ENCODE results near the gene FHIT.
"Not testable (repeated sequence)": the region's sequence is repeated elsewhere in the genome, so short reads cannot be mapped to it uniquely, and the experiment has no call there.

The FHIT gene

GRCh38 chr3:61008153-61008997, 242.9 kb downstream of the FHIT start:
- DNase-seq (ENCODE audit: low read depth), result no peak
- no peak for TF ChIP-seq CTCF (IDR thresholded peaks at IDR 0.05; ENCODE audit: low read depth, low read length, missing control alignments)
- H3K4me3 ChIP-seq (ENCODE audit: low read depth, low read length), result no peak overlapping the region

GRCh38 chr3:61005591-61005990, 245.7 kb downstream of the FHIT start:
- no peak for TF ChIP-seq CTCF (IDR thresholded peaks at IDR 0.05; ENCODE audit: low read depth, low read length, missing control alignments)
- no peak overlapping the region for H3K4me3 ChIP-seq (ENCODE audit: low read depth, low read length)
- no peak for DNase-seq (ENCODE audit: low read depth)

- no peak overlapping the region for H3K4me3 ChIP-seq (ENCODE audit: low read depth, low read length)
- no peak for TF ChIP-seq CTCF (IDR thresholded peaks at IDR 0.05; ENCODE audit: low read depth, low read length, missing control alignments)
- no peak for DNase-seq (ENCODE audit: low read depth)
These were observed 252.4 kb downstream of the FHIT start for GRCh38 chr3:60998858-60999257.

GRCh38 chr3:60992395-60992794, 258.9 kb downstream of the FHIT start:
- no peak for TF ChIP-seq CTCF (IDR thresholded peaks at IDR 0.05; ENCODE audit: low read depth, low read length, missing control alignments)
- no peak overlapping the region for H3K4me3 ChIP-seq (ENCODE audit: low read depth, low read length)
- DNase-seq (ENCODE audit: low read depth), result no peak

GRCh38 chr3:60990442-60990730, 260.9 kb downstream of the FHIT start:
- DNase-seq (ENCODE audit: low read depth), result no peak
- no peak overlapping the region for H3K4me3 ChIP-seq (ENCODE audit: low read depth, low read length)
- no peak for TF ChIP-seq CTCF (IDR thresholded peaks at IDR 0.05; ENCODE audit: low read depth, low read length, missing control alignments)

GRCh38 chr3:60989626-60990441, 261.4 kb downstream of the FHIT start:
- no peak for DNase-seq (ENCODE audit: low read depth)
- H3K4me3 ChIP-seq (ENCODE audit: low read depth, low read length), result no peak overlapping the region
- TF ChIP-seq CTCF (IDR thresholded peaks at IDR 0.05; ENCODE audit: low read depth, low read length, missing control alignments), result no peak

GRCh38 chr3:60987191-60987590, 264.1 kb downstream of the FHIT start:
- H3K4me3 ChIP-seq (ENCODE audit: low read depth, low read length), result not testable (repeated sequence)

More at GRCh38 chr3:60987191-60987590, 264.1 kb downstream of the FHIT start:
- DNase-seq (ENCODE audit: low read depth), result not testable (repeated sequence)
